Measurements from ENCODE around the gene GAS6. TPM values are rescaled to one million over a fixed set of nuclear protein-coding genes. Genes with fewer than 3 reads are reported as not detected.
A peak's percentile ranks its signal among the peaks of the same experiment; 100 is the strongest.

GAS6 gene
- total RNA-seq, 1 donor, result 216 TPM

DNA sequence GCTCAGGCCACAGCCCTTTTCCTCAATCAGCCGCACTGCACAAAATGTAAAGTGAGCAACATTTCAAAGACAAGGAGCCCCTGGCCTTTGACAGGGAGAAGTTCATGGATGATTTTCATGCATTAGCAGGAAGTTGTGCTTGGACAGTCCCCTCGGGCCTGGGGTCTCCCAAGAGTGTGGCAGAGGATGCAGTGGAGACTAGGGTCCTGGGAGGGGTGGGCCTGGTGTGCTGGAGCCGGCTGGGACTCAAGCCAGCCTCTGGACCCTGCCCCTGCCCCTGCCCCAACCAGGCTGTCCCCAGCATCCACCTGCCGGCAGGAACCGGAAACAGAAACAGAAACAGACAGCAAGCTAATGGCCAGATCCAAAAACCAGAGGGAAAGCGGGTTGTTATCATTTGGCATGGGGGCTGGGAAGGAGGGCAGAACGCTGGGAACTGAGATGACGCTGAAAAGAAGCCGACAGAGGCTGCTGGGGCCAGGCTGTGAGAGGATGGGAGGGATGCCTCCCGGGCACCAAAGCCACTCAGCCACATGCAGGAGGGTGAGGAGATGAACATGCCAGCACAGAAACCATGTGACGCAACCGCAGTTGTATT is 2.3 kb downstream of the GAS6 start:
- no peak for DNase-seq (ENCODE audit: low read depth)
- peak overlapping the region; percentile 88 for H3K4me3 ChIP-seq (ENCODE audit: low read depth, low read length)
- TF ChIP-seq, protein P1, sequence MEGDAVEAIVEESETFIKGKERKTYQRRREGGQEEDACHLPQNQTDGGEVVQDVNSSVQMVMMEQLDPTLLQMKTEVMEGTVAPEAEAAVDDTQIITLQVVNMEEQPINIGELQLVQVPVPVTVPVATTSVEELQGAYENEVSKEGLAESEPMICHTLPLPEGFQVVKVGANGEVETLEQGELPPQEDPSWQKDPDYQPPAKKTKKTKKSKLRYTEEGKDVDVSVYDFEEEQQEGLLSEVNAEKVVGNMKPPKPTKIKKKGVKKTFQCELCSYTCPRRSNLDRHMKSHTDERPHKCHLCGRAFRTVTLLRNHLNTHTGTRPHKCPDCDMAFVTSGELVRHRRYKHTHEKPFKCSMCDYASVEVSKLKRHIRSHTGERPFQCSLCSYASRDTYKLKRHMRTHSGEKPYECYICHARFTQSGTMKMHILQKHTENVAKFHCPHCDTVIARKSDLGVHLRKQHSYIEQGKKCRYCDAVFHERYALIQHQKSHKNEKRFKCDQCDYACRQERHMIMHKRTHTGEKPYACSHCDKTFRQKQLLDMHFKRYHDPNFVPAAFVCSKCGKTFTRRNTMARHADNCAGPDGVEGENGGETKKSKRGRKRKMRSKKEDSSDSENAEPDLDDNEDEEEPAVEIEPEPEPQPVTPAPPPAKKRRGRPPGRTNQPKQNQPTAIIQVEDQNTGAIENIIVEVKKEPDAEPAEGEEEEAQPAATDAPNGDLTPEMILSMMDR (IDR thresholded peaks at IDR 0.05; ENCODE audit: insufficient read depth, low read depth, low read length), result no peak

DNA sequence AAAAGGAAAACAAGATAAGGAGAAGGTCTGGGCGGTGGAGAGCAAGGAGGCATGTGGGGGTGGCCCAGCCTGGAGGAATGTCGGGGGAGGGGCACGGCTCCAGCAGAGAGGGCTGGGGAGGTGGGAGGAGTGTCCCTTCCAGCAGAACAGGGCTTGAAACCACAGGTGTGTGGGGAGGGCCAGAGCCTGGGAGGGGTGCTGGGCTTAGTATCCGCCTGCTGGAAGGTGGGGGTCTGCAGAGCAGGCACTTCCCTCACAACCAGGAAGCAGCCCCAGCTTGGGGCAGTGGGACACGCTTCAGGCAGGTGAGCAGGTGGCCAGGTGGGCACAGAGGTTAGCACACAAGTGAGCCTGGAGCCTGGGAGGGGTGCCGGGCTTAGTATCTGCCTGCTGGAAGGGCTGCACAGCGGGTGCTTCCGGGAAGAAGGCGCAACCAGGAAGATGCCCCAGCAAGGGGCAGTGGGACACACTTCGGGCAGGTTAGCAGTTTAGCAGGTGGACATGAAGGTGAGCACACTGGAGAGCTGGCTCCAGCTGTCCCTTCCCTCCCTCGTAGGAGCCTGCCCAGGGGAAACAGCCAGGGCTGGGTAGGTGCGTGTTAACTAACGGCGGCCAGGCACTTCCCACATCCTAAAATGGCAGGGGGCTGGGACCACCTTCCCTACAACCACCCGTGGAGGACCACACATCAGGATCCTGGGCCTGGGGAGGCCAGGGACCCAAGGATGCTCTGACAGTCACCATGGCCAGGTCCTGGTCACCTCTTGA is 3.0 kb downstream of the GAS6 start:
- peak overlapping the region; percentile 88 for H3K4me3 ChIP-seq (ENCODE audit: low read depth, low read length)
- DNase-seq (ENCODE audit: low read depth), result peak; percentile 48

DNA sequence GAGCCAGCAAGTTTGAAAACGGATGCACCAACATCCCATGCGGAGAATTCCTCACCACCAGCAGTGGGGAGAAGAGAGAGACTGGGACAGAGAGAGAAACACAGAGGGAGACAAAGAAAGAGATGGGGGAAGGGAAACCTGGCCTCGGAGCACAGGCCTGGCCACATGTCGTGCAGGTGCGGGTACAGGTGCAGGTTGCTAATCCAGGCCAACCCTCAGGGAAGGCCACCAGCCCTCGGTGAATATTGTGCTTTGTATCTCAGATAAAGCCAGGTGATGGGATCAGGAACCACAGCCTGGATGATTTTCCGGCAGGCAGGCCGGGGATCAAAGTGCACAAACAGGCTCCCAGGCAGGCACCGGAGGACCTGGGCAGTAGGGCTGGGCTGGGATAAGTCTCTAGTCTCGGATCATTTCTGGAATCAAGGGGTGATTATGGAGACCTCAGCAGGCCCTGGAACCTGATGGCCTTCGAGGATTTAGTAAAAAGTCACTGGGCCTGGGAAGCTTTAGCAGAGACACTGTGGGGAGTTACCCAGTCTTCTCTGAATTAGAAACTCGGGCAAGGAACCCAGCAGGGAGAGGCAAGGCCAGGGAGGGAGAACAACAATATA is 3.7 kb downstream of the GAS6 start:
- DNase-seq (ENCODE audit: low read depth), result no peak
- TF ChIP-seq, protein P1 (IDR thresholded peaks at IDR 0.05; ENCODE audit: insufficient read depth, low read depth, low read length), result no peak
- peak overlapping the region; percentile 5 for H3K4me3 ChIP-seq (ENCODE audit: low read depth, low read length)

More for the DNA sequence above, 3.0 kb downstream of the GAS6 start:
- TF ChIP-seq, protein P1 (IDR thresholded peaks at IDR 0.05; ENCODE audit: insufficient read depth, low read depth, low read length), result no peak

DNA sequence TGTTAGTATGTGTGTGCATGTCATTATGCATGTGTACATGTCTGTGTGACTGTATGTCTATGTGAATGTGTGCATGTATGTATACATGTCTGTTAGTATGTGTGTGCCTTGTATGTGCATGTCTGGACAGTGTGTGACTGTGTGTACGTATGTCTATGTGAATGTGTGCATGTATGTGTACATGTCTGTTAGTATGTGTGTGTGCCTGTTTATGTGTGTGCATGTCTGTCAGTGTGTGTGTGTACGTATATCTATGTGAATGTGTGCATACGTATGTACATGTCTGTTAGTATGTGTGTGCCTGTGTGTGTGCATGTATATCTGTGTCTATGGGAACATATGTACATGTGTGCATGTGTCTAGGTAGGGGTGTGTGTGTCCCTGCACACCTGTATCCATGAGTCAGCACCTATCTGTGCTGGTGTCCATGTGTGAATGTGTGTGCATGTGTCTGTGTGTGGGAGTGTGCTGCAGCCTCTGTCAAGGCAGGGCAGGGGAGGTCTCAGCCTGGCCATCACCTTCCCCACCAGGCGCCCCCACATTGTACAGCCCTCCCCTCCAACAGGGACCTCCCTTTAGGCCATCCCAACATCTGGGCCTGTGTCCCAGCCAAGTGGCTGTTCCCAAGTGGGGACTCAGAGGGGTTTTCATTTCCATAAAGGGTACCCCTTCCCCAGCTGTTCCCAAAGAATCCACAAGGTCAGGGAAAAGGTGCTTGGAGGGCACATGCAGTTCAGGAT is 4.4 kb downstream of the GAS6 start:
- TF ChIP-seq, protein P1 (IDR thresholded peaks at IDR 0.05; ENCODE audit: insufficient read depth, low read depth, low read length), result no peak
- no peak overlapping the region for H3K4me3 ChIP-seq (ENCODE audit: low read depth, low read length)
- DNase-seq (ENCODE audit: low read depth), result no peak

DNA sequence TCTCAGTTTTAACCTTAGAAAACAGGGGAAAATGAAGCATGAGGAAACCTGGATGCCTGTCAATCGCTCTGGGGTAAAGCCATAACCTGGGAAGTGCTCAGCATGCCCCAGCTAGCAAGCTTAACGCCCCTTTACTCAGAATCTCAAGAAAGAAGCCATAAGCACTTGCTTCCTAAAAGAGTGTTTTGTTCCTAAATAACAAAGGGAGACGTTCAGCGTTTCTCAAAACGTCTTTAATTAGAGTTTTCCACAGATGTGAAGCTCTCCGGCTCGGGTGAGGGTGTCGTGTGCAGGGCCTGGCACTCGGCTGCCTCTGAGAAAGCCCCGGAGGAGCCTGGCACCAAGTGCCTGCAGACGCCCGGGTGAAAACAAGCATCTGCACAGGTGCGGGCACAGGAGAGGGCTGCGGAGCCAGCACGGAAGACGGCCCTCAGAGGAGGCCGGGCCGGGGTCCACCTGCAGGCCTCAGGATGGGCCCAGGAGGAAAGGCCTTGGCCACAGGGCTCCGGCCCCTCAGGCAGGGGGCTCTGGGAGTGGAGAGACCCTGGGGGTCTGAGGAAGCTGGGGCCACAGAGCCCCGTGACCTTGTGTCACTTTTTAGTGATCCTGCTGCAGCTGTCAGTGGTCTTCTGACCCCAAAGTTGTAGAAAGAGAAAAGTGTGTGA is 6.2 kb downstream of the GAS6 start:
- TF ChIP-seq, protein P1 (IDR thresholded peaks at IDR 0.05; ENCODE audit: insufficient read depth, low read depth, low read length), result no peak
- no peak for DNase-seq (ENCODE audit: low read depth)
- H3K4me3 ChIP-seq (ENCODE audit: low read depth, low read length), result no peak overlapping the region

DNA sequence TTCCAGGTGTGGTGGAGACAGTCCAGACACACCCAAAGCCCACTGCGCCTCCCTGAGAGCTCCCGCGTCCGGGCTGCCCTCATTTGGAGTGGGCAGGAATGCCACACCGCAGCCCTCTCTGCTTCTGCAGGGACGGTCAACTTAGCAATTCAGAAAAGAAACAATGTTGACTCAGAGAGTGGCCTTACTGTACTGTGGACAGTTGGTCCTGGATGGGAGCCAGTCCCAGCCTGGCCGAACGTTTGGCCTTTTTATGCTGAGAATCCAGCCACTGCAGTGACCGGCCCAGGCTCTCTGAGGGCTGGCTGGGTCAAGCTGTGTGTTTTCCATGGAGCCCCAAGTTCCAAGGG is 7.2 kb downstream of the GAS6 start:
- TF ChIP-seq, protein P1 (IDR thresholded peaks at IDR 0.05; ENCODE audit: insufficient read depth, low read depth, low read length), result no peak
- DNase-seq (ENCODE audit: low read depth), result peak; percentile 71
- H3K4me3 ChIP-seq (ENCODE audit: low read depth, low read length), result no peak overlapping the region
